Right lung (tissue), 5 donors: ENCODE results near the gene MAPK8IP3. TPM values are rescaled to one million over a fixed set of nuclear protein-coding genes. Genes with fewer than 3 reads are reported as not detected.
"Not testable (repeated sequence)": the region's sequence is repeated elsewhere in the genome, so short reads cannot be mapped to it uniquely, and the experiment has no call there.

Experiments used
- DNase-seq, 2 donors: peaks; one replicate each; pipeline ENCODE4 v3.0.0-alpha.2; 2013
- polyA plus RNA-seq, 5 donors: library from polyadenylated mRNA; unstranded; fragments of 120-200 nt; gene quantifications; one replicate each; pipeline versions ENCODE4 v1.2.1 to v1.2.3, GENCODE V29; 2013; ENCODE audit warnings: inconsistent platforms in 1 of 5, low replicate concordance in 1 of 5; ENCODE audit not compliant: insufficient read length in 5 of 5, insufficient read depth in 1 of 5

MAPK8IP3 gene
- polyA plus RNA-seq, 5 donors, result 45.3 to 74.0 (median 61.9) TPM

DNA sequence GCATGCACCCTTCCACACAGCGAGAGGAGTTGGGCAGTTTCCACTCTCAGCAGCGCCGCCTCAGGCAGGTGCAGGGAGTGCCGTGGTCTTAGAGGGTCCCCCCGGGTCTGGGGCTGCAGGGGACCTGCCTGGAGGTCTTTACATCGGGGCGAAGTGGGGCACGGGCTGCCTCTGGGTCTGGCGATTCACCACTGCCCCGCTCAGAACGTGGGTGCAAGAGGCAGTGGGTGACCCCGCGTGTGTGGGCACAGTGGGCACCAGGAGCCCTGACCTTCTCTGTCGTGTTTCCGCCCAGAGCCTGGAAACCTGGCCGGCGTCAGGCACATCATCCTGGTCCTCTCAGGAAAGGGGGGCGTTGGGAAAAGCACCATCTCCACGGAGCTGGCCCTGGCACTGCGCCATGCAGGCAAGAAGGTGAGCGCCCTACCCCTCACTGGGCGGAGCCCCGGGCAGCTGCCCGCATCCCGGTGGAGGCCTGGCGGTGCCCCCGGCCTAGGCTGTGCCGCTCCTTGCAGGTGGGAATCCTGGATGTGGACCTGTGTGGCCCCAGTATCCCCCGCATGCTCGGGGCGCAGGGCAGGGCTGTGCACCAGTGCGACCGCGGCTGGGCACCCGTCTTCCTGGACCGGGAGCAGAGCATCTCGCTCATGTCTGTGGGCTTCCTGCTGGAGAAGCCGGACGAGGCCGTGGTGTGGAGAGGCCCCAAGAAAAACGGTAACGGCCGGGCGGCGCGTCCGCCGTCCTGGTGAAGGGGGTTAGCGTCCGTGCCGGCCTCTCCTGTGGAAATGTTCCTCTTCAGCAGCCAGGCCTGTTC is 80.5 kb downstream of the MAPK8IP3 start:
- no peak for DNase-seq

DNA sequence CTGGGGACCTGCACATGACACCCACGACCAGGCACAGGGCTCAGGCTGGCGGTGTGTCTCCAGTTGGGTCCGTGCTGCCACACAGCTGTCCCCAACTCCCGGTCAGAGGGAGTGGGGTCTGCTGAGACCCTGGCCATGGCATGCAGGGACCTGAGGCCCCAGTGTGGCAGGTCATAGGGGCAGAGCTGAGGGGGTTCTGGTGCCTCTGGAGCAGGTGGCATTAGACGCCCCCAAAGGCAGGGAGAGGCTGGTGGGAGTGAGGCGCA is 81.0 kb downstream of the MAPK8IP3 start:
- no peak for DNase-seq

DNA sequence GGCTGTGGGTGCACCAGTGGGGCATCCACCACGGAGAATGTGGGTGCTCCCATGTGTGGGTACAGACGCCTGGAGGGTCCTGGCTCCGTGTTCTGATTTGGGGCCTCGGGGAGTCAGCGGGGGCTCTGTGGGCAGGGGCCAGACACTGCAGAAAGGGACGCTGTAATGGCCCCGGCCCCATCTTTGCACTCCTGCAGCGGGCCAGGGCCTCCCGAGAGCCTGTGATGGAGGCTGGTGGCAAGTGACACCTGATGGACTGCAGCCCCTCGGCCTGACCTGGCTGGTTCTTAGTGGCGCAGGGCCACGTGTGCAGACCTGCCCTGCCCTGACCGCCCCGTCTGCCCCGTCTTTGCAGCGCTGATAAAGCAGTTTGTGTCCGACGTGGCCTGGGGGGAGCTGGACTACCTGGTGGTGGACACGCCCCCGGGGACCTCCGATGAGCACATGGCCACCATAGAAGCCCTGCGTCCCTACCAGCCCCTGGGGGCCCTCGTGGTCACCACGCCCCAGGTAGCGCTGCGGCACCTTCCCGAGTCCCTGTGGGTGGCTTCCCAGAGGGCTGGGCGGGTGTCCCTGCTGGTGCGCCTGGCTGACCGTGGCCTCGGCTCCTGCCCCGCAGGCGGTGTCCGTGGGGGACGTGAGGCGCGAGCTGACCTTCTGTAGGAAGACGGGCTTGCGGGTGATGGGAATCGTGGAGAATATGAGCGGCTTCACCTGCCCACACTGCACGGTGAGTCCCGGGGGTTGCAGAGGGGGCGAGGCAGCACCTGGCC is 81.5 kb downstream of the MAPK8IP3 start:
- no peak for DNase-seq

DNA sequence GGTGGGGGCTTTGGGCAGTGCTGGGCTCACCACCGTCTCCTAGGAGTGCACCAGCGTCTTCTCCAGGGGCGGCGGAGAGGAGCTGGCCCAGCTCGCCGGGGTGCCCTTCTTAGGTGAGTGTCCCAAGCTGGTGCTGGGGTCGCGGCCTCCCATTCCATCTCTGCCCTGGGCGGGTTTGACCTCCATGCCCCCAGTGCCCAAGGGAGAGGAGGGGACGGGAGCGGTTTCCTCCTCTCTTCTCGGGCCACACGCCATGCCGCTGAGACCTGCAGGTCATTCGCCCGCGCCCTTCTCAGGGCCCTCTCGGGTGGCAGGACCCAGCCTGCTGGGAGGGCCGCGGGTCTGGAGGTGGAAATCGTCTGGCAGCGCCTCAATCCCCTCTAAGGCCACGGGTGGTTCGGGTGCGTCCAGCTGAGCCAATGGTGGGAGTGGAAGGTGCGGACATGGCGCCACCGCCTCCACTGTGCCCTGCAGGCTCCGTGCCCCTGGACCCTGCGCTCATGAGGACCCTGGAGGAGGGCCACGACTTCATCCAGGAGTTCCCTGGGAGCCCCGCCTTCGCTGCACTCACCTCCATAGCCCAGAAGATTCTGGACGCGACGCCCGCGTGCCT is 82.2 kb downstream of the MAPK8IP3 start:
- no peak for DNase-seq

DNA sequence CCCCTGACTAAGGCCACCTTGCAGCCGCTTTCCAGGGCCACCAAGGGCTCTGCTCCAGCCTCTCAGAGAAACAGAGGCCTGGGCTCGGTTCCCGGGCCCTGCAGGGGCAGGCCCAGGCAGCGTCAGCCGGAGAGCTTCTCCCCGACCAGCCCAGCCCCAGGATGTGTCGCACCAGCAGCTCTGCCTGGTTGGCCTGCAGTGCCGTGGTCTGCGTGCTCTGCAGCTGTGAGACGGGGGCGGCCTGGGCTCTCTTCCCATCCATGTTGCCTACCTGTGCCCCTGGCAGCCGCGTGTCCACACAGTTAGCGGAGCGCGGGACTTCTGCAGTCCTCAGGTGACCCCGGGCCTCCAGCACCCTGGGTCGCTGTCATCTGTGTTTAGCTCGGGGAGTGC is 82.7 kb downstream of the MAPK8IP3 start:
- no peak for DNase-seq

DNA sequence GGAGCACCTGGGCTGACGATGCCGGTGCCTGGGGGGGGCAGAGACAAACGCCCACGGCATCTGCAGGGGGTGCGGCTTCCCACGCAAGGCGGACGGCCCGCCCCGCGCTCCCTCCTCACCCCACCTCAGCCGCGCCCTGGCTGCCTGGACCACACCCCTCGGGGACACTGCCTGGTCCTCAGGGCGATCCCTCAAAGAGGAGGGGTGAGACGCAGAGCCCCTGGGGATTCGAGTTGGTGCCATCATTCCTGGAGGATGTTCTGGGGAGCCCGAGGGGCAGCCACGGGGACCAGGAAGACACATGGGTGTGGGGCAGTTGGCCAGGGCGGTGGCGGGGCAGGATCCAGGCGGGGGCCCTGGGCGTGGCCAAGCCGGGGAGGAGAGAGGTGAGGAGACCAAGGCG is 83.6 kb downstream of the MAPK8IP3 start:
- DNase-seq, result no peak

DNA sequence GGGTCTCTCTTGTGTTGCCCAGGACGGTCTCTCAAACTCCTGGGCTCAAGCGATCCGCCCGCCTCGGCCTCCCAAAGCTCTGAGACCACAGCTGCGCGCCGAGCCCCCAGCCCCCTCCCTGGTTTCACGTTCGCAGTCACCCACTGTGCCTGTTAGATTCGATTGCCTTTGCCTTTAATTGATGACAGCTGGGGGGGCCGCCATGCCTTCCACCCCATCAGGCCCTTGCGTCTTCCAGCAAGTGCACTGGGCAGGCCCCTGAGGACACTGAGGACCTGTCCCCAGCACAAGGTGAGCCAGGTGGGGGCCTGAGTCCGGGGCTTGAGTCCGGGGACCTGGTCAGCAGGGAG is 84.2 kb downstream of the MAPK8IP3 start:
- DNase-seq, result no peak

DNA sequence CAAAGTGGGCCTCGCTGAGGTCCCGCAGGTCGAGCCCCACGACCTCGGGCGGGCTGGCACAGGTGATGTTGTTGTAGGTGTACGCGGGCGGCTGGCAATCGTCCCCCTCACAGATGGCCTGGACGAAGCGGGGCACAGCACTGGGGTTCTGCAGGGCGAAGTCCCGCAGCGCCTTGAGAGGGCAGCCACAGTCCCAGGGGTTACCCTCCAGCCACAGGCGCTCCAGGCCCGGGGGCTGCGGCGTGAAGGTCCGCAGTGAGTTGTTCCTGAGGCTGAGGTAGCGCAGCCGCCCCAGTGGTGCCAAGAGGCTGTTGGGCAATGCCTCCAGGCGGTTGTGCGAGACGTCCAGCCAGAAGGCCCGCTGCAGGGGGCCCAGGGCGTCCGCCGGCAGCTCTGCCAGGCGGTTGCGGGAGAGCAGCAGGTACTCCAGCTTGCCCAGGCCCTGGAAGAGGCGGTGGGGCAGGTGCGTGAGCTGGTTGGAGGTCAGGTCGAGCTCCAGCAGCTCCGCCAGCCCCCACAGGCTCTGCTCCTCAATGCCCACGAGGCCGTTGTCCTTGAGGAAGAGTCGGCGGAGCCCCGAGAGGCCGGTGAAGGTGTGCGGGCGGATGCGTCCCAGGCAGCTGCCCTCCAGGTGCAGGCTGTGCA is 84.7 kb downstream of the MAPK8IP3 start:
- no peak for DNase-seq

DNA sequence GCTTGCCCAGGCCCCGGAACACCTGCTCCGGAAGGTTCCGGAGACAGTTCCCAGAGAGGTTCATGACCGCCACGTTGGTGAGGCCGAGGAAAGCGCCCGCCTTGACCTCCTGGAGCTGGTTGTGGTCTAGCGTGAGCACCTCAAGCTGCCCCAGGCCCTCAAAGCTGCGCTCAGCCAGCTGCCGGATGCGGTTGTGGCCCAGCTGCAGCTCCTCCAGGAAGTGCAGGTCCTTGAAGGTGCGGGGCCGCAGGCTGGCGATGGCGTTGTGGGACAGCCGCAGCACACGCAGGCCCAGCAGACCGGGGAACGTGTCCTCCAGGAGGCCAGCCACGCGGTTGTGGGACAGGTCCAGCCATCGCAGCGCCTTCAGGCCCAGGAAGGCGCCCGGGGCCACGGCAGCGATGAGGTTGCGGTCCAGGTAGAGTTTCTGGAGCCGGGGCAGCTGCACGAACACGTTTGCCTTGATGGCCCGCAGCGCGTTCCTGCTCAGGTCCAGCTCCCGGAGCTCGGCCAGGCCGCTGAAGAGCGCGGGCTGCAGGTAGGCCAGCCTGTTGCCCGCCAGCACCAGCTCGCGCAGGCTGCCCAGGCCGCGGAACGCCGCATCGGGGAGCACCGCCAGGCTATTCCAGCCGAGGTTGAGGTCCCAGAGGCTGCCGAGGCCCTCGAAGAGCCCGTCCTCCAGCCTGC is 85.4 kb downstream of the MAPK8IP3 start:
- no peak for DNase-seq

DNA sequence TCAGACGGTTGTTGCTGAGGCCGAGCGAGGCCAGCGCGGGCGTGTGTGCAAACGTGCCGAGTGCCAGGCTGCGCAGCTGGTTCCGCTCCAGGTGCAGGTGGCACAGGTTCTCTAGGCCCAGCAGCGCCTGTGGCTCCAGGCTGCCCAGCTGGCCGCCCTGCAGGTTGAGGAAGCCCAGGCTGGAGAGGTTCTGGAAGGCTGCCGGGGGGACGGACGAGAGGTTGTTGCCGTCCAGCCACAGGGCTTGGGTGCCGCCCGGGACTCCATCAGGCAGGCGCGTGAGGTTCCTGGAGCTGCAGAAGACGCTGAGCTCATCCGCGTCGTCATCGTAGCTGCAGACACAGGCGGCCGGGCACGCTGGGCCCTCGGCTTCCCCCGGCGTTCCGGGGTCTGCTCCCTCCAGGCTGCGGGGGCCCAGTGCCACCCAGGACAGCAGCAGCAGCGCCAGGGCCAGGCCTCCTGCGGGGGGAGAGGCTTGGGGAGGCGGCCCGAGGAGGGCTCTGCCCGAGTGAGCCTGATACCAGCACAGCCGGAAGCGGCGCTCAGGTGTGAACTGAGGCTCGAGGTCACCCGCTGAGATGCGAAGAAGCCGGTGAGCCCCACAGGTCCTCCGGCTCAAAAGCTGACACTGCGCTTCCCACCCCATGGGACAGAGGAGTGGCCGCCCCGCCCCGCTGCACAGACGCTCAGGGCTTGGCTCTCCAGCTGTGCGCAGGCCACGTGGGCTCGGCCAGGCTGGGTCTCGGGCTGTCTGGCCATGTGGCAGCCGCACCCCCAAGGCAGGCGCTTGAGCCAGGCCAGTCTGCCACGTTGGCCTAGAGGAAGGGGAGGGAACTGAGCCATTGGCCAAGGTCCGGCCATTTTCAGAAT is 86.2 kb downstream of the MAPK8IP3 start:
- DNase-seq, result no peak

DNA sequence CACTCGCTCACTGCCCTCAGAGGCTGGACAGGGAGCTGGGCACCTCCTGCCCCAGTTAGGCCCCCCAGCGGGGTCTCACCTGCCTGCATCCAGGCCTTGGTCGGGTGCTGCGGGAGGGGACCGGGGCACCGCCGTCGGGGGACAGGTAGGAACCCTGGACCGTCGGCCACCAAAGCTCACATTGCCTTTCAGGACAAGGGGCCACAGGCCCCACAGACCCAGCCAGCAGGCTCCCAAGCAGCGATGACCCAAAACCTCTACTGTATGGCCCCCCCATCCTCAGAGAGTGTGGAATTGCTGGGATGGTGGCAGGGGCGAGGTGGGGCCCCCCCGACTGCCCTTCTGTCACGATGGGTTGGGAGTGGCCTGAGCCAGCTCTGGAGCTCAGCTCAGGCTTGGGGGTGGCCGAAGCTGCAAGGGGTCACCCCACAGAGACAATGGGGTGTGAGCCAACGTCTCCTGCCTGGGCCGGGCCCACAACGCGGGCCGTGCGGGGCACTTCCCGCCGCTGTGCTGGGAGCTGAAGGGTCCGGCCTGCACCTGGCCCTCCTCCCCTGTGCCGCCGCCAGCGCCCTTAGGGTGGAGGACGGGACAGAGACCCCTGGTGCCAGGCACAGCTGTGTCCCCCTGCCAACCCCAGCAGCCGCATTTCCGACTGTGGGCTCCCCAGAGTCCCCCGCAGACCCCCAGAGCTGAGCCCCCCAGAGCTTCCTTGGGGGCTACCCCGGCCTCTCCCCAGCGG is 87.0 kb downstream of the MAPK8IP3 start:
- no peak for DNase-seq

DNA sequence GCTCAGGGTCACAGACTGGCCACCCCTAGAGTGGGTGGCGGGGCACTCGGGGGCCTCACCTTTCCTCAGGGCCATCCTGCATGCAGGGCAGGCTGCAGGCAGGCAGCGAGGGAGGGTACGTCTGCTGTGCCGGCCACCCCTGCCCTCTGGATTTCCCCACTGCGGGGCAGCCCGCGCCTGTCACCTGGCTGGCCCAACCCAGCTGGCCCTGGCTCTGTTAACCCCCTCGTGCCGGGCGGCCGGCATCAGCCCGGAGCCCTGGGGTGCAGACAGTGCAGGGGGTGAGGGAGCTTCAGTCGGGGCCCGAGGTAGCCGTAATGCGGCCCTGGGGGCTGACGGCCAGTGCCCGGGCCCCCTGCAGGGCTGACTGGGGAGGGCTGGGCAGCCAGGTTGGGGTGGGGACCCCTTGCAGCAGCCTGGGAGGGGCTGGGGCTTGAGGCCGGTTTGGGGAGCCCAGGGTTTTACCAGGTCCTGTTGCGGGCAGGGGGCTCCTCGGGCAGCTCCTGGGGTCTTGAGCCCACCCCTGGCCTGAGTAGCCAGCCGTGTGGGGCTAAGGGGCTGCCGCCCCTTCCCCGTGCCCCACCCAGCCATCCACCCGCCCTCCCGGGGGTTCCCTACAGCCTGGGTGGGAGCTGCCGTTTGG is 87.7 kb downstream of the MAPK8IP3 start, which contains the start of gene IGFALS:
Gene IGFALS, minus strand, starts transcription at position 128 of the 643 bp plus-strand sequence. Its CDS starts 53 bp downstream, at position 75.
- no peak for DNase-seq

DNA sequence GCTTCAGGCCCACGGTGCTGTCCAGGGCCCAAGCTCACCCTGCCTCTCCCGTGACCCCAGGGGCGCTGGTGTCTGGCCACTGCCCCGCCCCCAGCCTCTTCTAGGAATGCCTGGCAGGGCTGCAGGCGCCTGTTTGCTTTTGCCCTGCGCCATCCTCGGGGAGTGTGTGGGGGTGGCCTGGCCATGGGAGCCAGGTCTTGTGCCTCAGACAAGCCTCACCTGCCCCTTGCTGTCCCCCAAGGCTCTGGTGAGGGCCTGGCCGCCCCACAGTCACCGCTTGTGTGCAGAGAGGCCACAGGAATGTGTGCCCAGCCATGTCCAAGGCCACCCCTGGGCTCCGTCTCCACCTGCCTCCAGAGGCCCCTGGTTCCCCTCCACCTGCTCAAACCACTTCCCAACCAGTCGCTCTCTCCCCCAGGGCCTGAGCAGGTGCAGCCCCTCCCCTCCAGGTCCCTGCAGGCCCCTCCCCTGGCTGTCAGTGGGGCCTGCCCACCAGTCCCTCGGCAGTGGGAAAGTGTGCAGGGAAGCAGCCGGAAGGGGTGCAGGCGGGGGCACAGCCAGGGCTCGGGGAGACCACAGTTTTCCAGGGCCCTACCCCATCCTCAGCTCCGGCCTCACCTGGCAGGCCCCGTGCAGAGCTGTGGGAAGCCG is 88.4 kb downstream of the MAPK8IP3 start:
- DNase-seq, result no peak

DNA sequence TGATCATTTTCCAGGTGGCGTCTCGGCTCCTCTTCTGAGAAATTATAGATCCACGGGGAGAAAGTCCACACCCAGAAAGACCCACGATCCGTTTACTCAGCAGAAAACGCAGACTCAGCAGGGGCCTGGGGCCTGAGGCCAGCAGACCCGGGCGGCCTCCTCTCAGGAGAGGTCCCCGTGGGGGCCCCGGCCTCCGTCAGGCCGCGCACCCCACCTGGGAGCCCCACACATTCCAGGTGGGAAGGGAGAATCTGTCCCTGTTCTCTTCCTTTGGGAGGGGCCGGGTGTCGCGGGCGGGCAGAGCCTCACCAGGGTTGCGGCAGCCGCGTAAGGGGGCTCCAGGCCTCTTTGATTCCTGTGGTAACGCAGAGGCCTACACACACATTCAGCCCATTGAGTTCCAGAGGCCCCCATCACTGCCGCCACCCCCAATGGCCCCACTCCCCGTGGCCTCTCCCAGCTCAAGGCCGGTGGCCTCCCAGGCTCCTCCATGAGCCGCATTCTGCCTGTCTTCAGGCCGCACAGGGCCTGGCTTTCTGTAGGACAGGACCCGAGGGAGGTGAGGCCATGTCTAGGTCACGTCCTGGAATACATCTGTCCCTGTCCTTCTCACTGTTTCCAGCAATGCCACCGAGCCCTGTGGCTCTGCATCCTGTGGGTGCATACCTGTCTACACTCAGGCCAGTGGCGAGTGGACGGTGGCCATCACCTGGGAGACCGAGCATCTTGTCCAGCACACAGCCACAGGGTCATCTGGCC is 89.1 kb downstream of the MAPK8IP3 start:
- no peak for DNase-seq

DNA sequence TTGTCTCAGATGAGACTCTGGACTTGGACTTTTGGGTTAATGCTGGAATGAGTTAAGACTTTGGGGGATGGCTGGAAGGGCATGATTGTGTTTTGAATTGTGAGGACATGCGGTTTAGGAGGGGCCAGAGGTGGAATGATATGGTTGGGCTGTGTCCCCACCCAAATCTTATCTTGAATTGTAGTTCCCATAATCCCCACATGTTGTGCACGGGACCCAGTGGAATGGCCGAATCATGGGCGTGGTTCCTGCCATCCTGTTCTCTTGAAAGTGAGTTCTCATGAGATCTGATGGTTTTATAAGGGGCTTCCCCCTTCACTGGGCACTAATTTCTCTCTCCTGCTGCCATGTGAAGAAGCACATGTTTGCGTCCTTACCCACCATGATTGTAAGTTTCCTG is 93.3 kb downstream of the MAPK8IP3 start:
- not testable (repeated sequence) for DNase-seq

DNA sequence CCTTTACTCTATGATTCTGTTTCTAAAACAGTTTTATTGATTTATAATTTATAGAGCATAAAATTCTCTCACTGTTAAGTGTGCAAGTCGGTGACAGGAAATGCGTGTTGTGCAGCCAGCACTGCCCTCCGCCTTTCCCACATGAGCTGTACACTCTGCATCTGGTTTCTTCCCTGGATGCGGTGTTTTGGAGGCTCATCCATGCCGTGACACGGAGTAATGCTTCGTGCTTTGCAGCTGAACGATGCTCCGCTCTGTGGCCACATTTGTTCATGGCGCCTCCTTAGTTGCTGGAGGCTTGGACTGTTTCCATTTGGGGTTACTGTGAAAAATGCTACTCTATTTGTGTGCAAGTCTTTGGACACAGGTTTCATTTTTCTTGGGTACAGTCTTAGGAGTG is 94.7 kb downstream of the MAPK8IP3 start:
- DNase-seq, result no peak

DNA sequence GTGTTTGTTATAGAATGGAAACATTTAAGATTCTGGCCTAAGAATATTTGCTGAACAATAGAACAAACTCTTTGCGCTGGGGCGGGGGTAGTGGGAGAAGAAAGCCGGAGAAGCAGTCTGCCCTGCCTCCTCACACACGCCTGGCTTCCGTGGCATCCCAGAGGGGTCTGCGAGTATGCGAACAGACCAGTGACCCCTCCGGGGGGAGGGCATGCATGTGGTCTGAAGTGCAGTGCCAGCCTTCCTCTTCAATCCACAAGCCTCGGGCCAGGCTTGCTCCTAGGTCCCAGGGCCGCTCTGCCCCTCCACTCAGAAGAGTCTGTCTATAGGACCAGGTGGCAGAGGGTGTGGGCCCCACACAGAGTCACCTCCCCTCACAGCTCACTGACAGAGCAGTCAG is 101.6 kb downstream of the MAPK8IP3 start:
- DNase-seq, result no peak

DNA sequence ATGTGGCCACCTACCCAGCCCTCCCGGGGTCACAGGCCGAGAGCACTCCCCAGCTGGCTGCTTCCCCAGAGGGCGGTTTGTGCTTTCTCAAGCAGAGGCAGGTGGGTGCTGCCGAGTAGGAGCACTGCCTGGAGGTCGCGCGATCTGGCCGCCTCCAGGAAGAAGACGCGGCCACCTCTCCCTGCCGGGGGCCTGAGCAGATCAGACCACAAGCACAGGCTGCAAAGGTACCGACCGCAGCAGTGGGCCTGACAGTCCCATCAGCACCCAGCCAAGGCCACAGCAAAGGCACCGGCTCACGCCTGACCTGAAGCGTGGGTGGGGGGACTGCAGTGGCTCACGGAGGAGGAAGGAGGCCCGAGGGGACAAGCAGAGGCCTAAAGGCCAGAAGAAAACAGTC is 102.7 kb downstream of the MAPK8IP3 start:
- DNase-seq, result no peak
